ENCODE results near the gene CD28.
"Not testable (repeated sequence)": the region's sequence is repeated elsewhere in the genome, so short reads cannot be mapped to it uniquely, and the experiment has no call there.

The CD28 gene

DNA sequence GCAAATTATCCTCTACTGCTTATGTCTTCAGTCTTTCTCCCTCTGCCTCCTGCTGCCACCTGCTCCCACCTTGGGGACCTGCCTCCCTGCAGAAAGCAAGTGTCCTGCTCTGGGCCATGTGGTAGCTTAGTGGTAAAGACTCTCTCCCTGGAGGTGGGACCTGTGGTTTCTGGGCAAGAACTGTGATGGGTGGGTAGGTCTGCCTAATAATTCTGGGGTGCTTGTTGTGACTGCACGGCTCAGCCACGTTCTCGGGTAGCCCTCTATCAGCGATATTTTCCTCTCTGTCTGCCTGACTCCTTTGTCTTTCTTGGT, 16.4 kb upstream of the CD28 start:
- peak overlapping the region; percentile 72 to 95 (median 87) for H3K4me2 ChIP-seq
- H3K27me3 ChIP-seq: peaks cover 0 to 6% (median 0%) of the 10 kb centered on the region in 11 experiments; a peak in 1 of 22 replicates
- H3K27ac ChIP-seq: peak overlapping the region in 10 of 11 experiments; percentile 71 to 90 (median 78); a peak in 18 of 22 replicates
- H4K20me1 ChIP-seq: no peaks in the 10 kb centered on the region
- H3K4me1 ChIP-seq: peaks cover 74 to 98% (median 90%) of the 10 kb centered on the region in 10 experiments
- peak overlapping the region in 3 of 10 experiments; percentile 7 to 22 (median 8); a peak in 4 of 20 replicates for H3K4me3 ChIP-seq
- TF ChIP-seq Cebpa-rat (IDR thresholded peaks at IDR 0.05): no peak
- H3K9me3 ChIP-seq (replicated peaks in 1 of 11): peaks cover 0 to 10% (median 0%) of the 10 kb centered on the region in 11 experiments; a peak in 5 of 22 replicates
- peak overlapping the region in 9 of 11 experiments; percentile 4 to 71 (median 60); a peak in 10 of 22 replicates for H3K9ac ChIP-seq
- H3K36me3 ChIP-seq: no peaks in the 10 kb centered on the region

DNA sequence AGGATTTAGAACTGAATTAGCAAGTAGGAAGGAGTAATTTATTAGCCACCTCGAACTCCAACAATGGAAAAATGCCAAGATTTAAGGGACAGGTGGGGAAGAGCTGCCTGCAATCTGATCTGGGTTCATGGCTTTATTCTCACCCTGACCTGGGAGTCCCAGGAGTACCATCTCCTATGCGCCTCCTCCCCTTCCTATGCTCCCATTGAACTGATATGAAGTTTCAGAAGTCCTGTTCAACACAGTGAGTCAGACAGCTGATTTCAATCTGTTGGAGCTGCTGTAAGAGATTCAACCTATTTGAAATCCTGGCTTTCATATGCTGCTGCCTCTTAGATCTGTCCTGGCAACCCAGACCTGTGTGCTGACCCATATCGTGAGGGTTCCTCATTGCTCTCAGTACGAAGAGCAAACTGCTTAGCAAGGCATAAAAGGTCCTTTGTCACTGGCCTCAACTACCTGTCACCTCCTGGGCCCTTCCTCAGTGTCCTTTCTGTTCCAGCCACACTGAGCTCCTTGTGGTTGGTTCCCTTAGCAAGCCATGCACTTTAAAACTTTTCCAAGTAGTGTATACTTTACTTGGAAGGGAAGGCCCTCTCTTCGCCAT, 15.9 kb upstream of the CD28 start:
- Histone ChIP-seq H3K4me1 (peaks cover 69 to 94% (median 89%) of the 10 kb centered on the region in 10 experiments), H3K27ac (peak overlapping the region in 10 of 11 experiments; percentile 71 to 90 (median 78); a peak in 16 of 22 replicates), H3K27me3 (peaks cover 0 to 6% (median 0%) of the 10 kb centered on the region in 11 experiments; a peak in 1 of 22 replicates), H3K36me3 (no peaks in the 10 kb centered on the region), H3K9ac (peak overlapping the region in 7 of 11 experiments; percentile 9 to 71 (median 63); a peak in 5 of 22 replicates), H3K4me3 (peak overlapping the region in 3 of 10 experiments; percentile 7 to 22 (median 8); a peak in 5 of 20 replicates), H4K20me1 (no peaks in the 10 kb centered on the region), H3K9me3 (replicated peaks in 1 of 11) (peaks cover 0 to 10% (median 0%) of the 10 kb centered on the region in 11 experiments; a peak in 5 of 22 replicates), H3K4me2 (peak overlapping the region; percentile 72 to 95 (median 87))
- no peak for TF ChIP-seq Cebpa-rat (IDR thresholded peaks at IDR 0.05)

DNA sequence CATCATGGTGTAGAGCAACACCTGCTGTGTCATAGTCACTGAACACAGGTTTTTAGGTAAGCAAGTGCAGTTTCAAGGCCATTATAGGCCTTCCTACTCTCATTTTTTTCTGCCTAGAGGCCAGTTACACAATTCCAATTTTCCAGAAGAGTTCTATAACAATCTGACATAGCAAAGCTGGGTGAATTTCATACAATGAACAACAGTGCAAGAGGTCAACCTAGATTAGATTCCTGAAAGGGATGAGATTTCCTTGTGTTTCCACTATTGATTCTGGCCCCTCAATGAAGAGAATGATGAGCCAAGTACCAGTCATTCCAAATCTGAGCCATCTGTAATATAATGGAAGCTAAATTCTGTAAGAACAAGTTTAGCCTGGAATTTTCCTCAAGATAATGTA, 15.3 kb upstream of the CD28 start:
- Histone ChIP-seq H3K4me1 (peaks cover 63 to 90% (median 85%) of the 10 kb centered on the region in 10 experiments), H3K4me3 (no peak overlapping the region), H3K36me3 (no peaks in the 10 kb centered on the region), H3K9ac (no peak overlapping the region), H3K27me3 (peaks cover 0 to 6% (median 0%) of the 10 kb centered on the region in 11 experiments; a peak in 1 of 22 replicates), H3K4me2 (peak overlapping the region; percentile 72 to 95 (median 87)), H3K27ac (peak overlapping the region in 4 of 11 experiments; percentile 3 to 90 (median 77); a peak in 3 of 22 replicates), H4K20me1 (no peaks in the 10 kb centered on the region), H3K9me3 (replicated peaks in 1 of 11) (peaks cover 0 to 4% (median 0%) of the 10 kb centered on the region in 11 experiments; a peak in 3 of 22 replicates)
- no peak for TF ChIP-seq Cebpa-rat (IDR thresholded peaks at IDR 0.05)

DNA sequence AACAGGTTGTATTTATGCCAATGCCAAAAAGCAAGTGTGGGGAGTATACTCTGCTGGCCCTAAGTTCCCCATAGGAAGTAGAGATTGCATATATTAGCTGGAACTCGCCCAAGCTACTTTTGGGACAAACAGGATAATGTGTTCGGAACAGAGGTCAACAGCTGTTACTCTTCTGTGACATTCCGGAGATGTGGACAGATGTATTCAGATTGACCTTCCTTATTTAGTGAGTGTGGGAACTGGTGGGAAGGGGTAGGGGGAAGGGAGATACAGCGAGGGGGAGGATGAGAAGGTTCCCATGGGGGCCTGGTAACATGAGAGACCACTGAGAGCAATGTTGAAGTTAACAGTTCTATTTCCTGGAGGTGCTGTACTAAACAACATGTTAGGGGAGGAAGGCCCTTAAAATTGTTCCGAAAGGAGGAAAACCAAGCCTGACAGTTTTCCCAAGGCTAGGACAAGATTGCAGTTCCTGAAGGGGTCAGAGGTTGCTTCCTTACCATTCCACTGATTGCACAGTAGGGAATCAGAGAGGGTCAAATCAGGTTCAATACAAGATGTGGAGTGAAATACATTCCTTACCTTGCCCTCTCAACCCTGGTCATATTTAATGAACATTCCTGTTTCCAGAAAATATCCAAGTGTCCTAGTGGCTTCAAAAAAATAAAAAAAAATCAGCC, 14.3 kb upstream of the CD28 start:
- H3K4me2 ChIP-seq: peak overlapping the region; percentile 72 to 95 (median 87)
- H3K36me3 ChIP-seq: no peaks in the 10 kb centered on the region
- H3K4me3 ChIP-seq: no peak overlapping the region
- H3K4me1 ChIP-seq: peaks cover 54 to 79% (median 76%) of the 10 kb centered on the region in 10 experiments
- peak overlapping the region in 1 of 11 experiments; percentile 27; a peak in 3 of 22 replicates for H3K27ac ChIP-seq
- TF ChIP-seq Cebpa-rat (IDR thresholded peaks at IDR 0.05): no peak
- H4K20me1 ChIP-seq: no peaks in the 10 kb centered on the region
- H3K27me3 ChIP-seq: peaks cover 0 to 6% (median 0%) of the 10 kb centered on the region in 11 experiments; a peak in 1 of 22 replicates
- H3K9me3 ChIP-seq (replicated peaks in 1 of 11): peaks cover 0 to 8% (median 3%) of the 10 kb centered on the region in 11 experiments; a peak in 17 of 22 replicates
- peak overlapping the region in 1 of 11 experiments; percentile 15; a peak in 1 of 22 replicates for H3K9ac ChIP-seq

DNA sequence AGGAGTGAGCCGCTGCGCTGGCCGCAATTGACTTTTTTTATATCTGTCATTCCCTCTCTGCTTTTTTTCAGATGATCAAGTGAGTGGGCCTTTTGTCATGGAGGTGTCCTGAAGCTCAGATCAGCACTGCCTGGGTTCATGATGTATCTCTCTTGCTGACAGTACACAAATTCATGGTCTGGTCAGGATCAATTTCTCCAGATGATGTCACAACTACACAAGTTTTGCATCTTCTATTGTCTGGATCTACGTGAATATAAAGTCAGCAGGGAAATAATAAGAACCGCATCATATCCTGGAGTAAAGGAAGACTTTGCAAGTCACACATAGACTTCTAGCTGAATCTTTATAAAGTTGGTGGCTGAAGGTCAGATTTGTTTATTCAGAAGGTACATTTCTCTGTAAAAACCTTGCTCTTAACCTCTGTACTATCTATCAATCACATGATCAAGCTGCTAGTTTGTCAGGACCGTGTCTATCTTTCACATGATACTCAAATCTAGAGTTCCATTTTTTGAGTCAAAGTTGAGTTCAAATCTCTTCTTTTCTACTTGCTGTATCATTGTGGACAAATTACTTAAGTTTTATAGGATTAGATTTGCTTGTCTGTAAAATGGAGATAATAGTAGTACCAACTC, 13.1 kb upstream of the CD28 start:
- TF ChIP-seq Cebpa-rat (IDR thresholded peaks at IDR 0.05): no peak
- Histone ChIP-seq H3K9ac (no peak overlapping the region), H3K27ac (no peak overlapping the region), H3K4me2 (peak overlapping the region in 9 of 11 experiments; percentile 28 to 95 (median 91); a peak in 12 of 22 replicates), H3K4me1 (peaks cover 42 to 68% (median 64%) of the 10 kb centered on the region in 10 experiments), H3K9me3 (replicated peaks in 1 of 11) (peaks cover 11 to 20% (median 15%) of the 10 kb centered on the region in 11 experiments), H3K27me3 (peaks cover 0 to 6% (median 0%) of the 10 kb centered on the region in 11 experiments; a peak in 1 of 22 replicates), H4K20me1 (no peaks in the 10 kb centered on the region), H3K36me3 (no peaks in the 10 kb centered on the region), H3K4me3 (no peak overlapping the region)

DNA sequence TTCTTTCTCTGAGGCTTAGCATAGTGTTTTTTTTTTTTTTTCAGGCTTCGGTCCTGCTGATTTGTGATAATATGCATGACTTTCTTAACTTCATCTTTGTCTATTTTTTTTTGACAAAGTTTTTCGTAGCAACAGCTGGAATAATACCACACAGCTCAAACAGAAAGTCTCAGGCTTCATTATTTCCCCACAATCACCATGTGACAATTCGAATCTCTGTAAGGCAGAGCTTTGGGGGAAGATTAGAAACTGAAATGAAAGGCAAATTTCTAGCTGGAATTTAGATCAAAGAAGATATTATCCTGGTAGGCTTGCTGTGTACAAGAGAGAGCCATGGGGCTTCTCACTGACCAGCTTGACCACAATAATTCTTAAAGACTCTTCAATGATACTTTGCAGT, 12.2 kb upstream of the CD28 start:
- no peaks in the 10 kb centered on the region for H3K36me3 ChIP-seq
- peak overlapping the region in 1 of 11 experiments; percentile 32; a peak in 1 of 22 replicates for H3K9ac ChIP-seq
- H3K27me3 ChIP-seq: peaks cover 0 to 6% (median 0%) of the 10 kb centered on the region in 11 experiments; a peak in 1 of 22 replicates
- no peak for TF ChIP-seq Cebpa-rat (IDR thresholded peaks at IDR 0.05)
- H4K20me1 ChIP-seq: no peaks in the 10 kb centered on the region
- peak overlapping the region in 5 of 11 experiments; percentile 28 to 51 (median 41); a peak in 5 of 22 replicates for H3K4me2 ChIP-seq
- H3K4me1 ChIP-seq: peaks cover 34 to 59% (median 56%) of the 10 kb centered on the region in 10 experiments
- no peak overlapping the region; a peak in 1 of 22 replicates for H3K27ac ChIP-seq
- no peak overlapping the region for H3K4me3 ChIP-seq
- peaks cover 19 to 27% (median 23%) of the 10 kb centered on the region in 11 experiments for H3K9me3 ChIP-seq (replicated peaks in 1 of 11)

DNA sequence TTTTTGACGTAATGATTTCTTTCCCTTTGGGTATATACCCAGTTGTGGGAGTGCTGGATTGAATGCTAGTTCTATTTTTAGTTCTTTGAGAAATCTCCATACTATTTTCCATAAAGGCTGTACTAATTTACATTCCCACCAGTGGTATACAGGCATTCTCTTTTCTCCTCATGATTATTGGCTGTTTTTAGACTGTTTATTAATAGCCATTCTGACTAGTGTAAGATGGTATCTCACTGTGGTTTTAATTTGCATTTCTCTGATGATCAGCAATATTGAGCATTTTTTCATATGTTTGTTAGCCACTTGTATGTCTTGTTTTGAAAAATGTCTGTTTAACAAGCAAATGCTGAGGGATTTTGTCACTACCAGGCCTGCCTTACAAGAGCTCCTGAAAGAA, 9.2 kb upstream of the CD28 start:
- Histone ChIP-seq H4K20me1 (no peaks in the 10 kb centered on the region), H3K27me3 (no peaks in the 10 kb centered on the region), H3K4me1 (peaks cover 4 to 34% (median 27%) of the 10 kb centered on the region in 10 experiments), H3K27ac (no peak overlapping the region), H3K36me3 (no peaks in the 10 kb centered on the region), H3K4me3 (no peak overlapping the region), H3K9ac (no peak overlapping the region), H3K9me3 (replicated peaks in 1 of 11) (peaks cover 32 to 56% (median 50%) of the 10 kb centered on the region in 11 experiments), H3K4me2 (no peak overlapping the region)
- TF ChIP-seq Cebpa-rat (IDR thresholded peaks at IDR 0.05): no peak

DNA sequence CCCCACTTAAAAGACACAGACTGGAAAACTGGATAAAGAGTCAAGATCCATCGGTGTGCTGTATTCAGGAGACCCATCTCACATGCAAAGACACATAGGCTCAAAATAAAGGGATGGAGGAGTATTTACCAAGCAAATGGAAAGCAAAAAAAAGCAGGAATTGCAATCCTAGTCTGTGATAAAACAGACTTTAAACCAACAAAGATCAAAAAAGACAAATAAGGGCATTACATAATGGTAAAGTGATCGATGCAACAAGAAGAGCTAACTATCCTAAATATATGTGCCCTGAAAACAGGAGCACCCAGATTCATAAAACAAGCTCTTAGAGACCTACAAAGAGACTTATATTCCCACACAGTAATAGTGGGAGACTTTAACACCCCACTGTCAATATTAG, 8.7 kb upstream of the CD28 start:
- H3K9ac ChIP-seq, H3K36me3 ChIP-seq, H3K27ac ChIP-seq, H4K20me1 ChIP-seq, H3K27me3 ChIP-seq, H3K4me2 ChIP-seq, H3K4me3 ChIP-seq: not testable (repeated sequence)
- Histone ChIP-seq H3K9me3 (replicated peaks in 1 of 11) (peaks cover 37 to 59% (median 54%) of the 10 kb centered on the region in 11 experiments), H3K4me1 (peaks cover 0 to 31% (median 22%) of the 10 kb centered on the region in 10 experiments; a peak in 16 of 20 replicates)

DNA sequence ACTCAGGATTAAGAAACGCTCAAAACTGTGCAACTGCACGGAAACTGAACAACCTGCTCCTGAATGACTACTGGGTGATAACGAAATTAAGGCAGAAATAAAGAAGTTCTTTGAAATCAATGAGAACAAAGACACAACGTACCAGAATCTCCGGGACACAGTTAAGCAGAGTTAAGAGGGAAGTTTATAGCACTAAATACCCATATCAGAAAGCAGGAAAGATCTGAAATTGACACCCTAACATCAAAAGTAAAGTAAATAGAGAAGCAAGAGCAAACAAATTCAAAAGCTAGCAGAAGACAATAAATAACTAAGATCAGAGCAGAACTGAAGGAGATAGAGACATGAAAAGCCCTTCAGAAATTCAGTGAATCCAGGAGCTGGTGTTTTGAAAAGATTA, 8.0 kb upstream of the CD28 start:
- not testable (repeated sequence) for H3K4me2 ChIP-seq, H3K27me3 ChIP-seq, H3K36me3 ChIP-seq, H3K9ac ChIP-seq, H3K27ac ChIP-seq, H3K4me3 ChIP-seq, H4K20me1 ChIP-seq
- Histone ChIP-seq H3K4me1 (peaks cover 0 to 26% (median 15%) of the 10 kb centered on the region in 10 experiments; a peak in 13 of 20 replicates), H3K9me3 (replicated peaks in 1 of 11) (peaks cover 43 to 65% (median 60%) of the 10 kb centered on the region in 11 experiments)

All from BLaER1 treated with 17β-estradiol and CSF1 and Interleukin-3, amounts not matched to agents 10 nM and 100 nM (cell line).